Measurements from ENCODE around the gene SNCAIP.

The SNCAIP gene

GRCh38 chr5:122401976-122402725 lies 90.1 kb downstream of the SNCAIP start:
- DNase-seq = no peak

- no peak for DNase-seq
Measured at GRCh38 chr5:122402955-122403685, 91.1 kb downstream of the SNCAIP start.

GRCh38 chr5:122404018-122404417 lies 92.0 kb downstream of the SNCAIP start:
- no peak for DNase-seq

GRCh38 chr5:122404653-122405362 lies 92.8 kb downstream of the SNCAIP start:
- DNase-seq = no peak

- no peak for DNase-seq
Measured at GRCh38 chr5:122405751-122406150, 93.7 kb downstream of the SNCAIP start.

- DNase-seq = no peak
Measured at GRCh38 chr5:122406181-122406580, 94.1 kb downstream of the SNCAIP start.

- no peak for DNase-seq
Measured at GRCh38 chr5:122408592-122409224, 96.7 kb downstream of the SNCAIP start.

GRCh38 chr5:122412966-122413365 lies 100.9 kb downstream of the SNCAIP start:
- no peak for DNase-seq

GRCh38 chr5:122413722-122414121 lies 101.7 kb downstream of the SNCAIP start:
- DNase-seq = no peak

GRCh38 chr5:122415030-122415800 lies 103.2 kb downstream of the SNCAIP start:
- no peak for DNase-seq

- no peak for DNase-seq
Measured at GRCh38 chr5:122415801-122416120, 103.7 kb downstream of the SNCAIP start.

- no peak for DNase-seq
Measured at GRCh38 chr5:122419142-122419894, 107.3 kb downstream of the SNCAIP start.

GRCh38 chr5:122420091-122420490 lies 108.1 kb downstream of the SNCAIP start:
- DNase-seq = no peak

- no peak for DNase-seq
Measured at GRCh38 chr5:122420537-122421236, 108.7 kb downstream of the SNCAIP start.

GRCh38 chr5:122421374-122422079 lies 109.5 kb downstream of the SNCAIP start:
- no peak for DNase-seq

GRCh38 chr5:122423221-122423620 lies 111.2 kb downstream of the SNCAIP start:
- no peak for DNase-seq

- DNase-seq = no peak
Measured at GRCh38 chr5:122424132-122424531, 112.1 kb downstream of the SNCAIP start.

GRCh38 chr5:122426301-122426700 lies 114.3 kb downstream of the SNCAIP start:
- no peak for DNase-seq

- no peak for DNase-seq
Measured at GRCh38 chr5:122427621-122428020, 115.6 kb downstream of the SNCAIP start.

GRCh38 chr5:122429545-122430318 lies 117.7 kb downstream of the SNCAIP start:
- no peak for DNase-seq

Measured in activated CD4-positive, alpha-beta T cell treated with anti-CD3 and anti-CD28 coated beads, Interleukin-2, amount 50 U/mL, for 1 hour (primary cell).